ENCODE measurements around the gene ERN1.
A peak's percentile ranks its signal among the peaks of the same experiment; 100 is the strongest.

DNA sequence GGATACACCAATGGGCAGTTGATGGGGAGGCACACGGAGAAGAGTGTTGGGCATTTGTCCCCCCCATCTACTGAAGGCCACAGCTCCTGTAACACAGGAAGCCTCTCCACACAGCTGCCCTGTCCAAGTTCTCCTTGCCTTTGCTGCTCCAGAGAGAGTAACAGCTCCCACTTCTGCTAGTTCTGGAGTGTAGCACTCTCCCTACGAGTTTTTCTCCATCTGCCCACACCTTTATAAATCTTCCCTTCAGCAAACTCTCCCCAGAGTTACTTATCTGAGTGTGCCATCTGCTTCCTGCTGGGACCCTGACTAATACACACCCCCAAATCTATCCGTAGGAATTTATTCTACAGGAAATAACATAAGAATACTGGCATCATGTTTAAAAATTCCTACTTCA, 42.6 kb upstream of the ERN1 start:
- TF ChIP-seq, protein P1, sequence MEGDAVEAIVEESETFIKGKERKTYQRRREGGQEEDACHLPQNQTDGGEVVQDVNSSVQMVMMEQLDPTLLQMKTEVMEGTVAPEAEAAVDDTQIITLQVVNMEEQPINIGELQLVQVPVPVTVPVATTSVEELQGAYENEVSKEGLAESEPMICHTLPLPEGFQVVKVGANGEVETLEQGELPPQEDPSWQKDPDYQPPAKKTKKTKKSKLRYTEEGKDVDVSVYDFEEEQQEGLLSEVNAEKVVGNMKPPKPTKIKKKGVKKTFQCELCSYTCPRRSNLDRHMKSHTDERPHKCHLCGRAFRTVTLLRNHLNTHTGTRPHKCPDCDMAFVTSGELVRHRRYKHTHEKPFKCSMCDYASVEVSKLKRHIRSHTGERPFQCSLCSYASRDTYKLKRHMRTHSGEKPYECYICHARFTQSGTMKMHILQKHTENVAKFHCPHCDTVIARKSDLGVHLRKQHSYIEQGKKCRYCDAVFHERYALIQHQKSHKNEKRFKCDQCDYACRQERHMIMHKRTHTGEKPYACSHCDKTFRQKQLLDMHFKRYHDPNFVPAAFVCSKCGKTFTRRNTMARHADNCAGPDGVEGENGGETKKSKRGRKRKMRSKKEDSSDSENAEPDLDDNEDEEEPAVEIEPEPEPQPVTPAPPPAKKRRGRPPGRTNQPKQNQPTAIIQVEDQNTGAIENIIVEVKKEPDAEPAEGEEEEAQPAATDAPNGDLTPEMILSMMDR (IDR thresholded peaks at IDR 0.05) = peak in 1 of 7 experiments; percentile 14
- TF ChIP-seq POLR2A (IDR thresholded peaks at IDR 0.05) = no peak

Measured in body of pancreas (tissue), 4 donors.